Cerebellar nuclear complex (tissue), 1 donor: ENCODE results near the gene ZC3H4.
"Not testable (repeated sequence)": the region's sequence is repeated elsewhere in the genome, so short reads cannot be mapped to it uniquely, and the experiment has no call there.

Experiments used
- DNase-seq, 2 experiments: peaks; one replicate each; lab custom pipeline; 2025; lab: John Stamatoyannopoulos, UW

ZC3H4 gene

DNA sequence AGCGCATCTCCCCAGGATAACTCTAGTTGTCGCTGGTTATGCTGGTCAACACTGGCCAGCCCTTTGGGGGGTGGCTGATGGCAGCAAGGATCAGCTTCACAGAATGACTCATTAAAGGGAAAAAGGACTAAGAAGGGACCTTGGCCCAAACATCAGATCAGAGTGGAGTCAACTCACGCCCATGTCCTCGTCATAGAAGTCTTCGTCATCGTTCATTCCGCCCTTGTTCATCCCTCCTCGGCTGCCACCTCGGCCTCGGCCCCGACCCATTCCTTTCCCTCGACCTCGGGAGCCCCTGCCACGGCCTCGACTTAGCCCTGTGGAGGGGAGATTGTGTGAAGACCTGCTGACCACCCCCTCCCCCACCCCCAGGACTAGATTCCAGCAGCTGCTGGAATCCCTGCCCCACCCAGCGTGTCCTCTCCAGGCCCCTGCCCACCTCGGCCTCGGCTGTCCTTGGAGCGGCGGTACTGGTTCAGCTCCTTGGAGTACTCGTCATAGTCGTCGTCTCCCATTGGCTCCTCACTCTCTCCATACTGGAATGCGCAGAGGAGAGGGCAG lies 28.6 kb downstream of the ZC3H4 start:
- no peak for DNase-seq

DNA sequence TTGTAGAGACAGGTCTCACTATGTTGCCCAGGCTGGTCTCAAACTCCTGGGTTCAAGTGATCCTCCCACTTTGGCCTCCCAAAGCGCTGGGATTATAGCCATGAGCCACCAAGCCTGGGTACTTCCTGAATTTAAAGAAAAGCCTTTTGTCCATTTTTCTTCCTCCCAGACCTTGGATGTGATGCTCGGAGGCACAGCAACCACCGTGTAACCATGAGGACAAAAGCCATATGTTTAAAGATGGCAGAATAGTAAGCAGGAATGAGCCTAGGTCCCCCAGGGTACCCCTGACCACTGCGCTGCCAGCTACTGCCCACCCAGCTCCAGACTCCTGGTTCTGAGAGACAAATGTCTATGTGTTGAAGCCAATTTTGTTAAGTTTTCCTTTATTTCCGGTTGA lies 31.1 kb downstream of the ZC3H4 start:
- no peak for DNase-seq

DNA sequence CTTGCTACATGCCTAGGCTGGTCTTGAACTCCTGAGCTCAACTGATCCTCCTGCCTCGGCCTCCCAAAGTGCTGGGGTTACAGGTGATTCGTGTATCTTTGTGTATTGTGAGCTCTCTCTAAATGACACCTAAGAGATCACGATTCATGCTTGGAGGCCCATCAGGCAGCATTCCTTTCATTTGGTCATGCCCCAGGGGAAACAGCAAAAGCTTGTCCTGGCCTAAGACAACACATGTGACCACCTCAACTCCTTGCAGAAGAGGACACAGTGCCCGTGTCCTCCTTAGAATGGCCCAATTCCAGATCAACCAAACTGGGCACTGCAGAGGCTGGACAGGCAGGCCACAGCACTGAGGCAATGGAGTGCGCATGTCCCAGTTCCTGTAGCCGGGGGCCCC lies 32.5 kb downstream of the ZC3H4 start:
- no peak for DNase-seq

DNA sequence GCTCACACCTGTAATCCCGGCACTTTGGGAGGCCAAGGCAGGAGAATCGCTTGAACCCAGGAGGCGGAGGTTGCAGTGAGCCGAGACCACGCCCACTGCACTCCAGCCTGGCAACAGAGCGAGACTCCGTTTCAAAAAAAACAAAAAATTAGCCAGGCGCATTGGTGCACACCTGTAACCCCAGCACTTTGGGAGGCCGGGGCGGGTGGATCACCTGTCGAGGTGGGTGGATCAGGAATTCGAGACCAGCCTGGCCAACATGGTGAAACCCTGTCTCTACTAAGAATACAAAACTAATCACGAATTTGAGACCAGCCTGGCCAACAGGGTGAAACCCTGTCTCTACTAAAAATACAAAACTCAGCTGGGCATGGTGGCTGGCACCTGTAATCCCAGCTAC lies 35.2 kb downstream of the ZC3H4 start:
- not testable (repeated sequence) for DNase-seq

DNA sequence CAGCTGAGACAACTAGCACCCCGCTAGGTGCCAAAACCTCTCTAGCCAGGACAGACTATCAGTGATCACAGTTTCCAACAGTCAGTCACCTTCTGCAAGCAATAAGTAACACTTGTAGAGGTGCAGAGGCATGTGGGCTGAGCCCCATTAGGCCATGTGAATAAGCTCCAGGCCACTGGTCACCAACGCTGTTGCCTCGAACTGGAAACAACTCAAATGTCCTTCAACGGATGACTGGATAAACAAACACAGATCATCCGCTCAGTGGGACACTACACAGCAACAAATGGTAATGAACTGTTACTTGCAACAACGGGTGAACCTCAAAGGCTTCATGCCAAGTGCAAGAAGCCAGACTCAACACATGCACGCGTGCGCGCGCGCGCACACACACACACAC lies 37.6 kb downstream of the ZC3H4 start:
- no peak for DNase-seq

DNA sequence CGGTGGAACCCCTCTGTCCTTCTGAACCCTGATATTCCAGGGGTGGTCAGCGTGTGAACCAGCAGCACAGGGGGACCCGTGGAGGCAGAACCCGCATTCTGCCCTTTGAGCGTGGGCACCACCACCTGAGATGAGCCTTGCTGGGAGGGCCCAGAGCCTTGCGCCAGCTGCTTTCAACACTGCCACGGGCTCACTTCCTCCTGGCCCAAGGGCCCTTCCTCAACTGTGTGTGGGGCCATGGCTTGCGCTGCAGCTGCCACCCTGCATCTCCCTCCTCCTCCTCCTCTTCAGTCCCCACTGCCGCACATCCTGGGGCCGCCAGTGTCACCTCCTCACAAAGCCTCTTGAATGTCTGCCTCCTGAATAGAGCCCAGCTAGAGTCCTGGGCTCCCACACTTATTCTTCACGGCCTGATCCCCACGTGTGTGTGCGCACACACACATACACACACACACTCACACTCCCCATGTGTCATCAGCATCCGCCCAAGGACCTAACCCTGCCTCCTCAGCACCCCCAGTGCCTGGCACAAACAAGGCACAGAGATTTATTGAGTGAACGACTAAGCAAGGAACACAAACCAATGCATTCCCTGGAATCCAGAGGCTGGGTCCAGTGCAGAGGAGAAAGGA lies 38.3 kb downstream of the ZC3H4 start:
- no peak for DNase-seq

DNA sequence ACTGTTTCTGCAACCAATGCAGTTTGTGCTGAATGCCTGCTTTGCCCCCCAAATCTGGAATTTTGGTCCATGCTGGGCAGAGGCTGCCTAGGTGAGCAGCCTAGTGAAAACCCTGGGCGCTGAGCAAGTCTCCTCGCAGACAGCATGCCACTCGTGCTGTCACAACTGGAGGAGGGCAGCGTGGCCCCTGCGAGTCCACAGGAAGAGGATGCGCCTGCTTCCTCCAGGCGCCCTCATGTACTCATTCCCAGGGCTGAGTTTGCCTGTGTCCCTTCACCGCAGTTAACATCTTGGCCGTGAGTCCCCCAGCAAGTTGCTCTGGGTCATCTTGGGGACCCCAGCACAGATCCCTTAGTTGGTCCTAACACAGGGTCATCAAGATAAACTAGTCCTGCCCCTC lies 39.0 kb downstream of the ZC3H4 start:
- DNase-seq = no peak

DNA sequence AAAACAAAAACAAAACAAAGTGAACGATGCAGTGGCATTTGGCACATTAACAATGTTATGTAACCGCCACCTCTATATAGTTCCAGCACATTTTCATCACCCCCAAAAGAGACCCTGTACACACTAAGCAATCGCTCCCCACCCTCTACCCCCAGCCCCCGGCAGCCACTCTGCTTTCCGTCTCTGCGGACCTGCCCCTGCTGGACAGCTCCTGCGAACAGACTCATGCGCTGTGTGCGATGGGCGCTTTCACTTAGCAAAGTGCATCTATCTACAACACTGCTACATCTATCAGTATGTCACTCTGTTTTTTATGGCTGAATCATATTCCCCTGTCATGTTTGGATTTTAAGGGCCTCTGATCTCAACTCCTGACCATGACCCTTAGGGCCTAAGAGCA lies 40.0 kb downstream of the ZC3H4 start:
- DNase-seq = no peak

DNA sequence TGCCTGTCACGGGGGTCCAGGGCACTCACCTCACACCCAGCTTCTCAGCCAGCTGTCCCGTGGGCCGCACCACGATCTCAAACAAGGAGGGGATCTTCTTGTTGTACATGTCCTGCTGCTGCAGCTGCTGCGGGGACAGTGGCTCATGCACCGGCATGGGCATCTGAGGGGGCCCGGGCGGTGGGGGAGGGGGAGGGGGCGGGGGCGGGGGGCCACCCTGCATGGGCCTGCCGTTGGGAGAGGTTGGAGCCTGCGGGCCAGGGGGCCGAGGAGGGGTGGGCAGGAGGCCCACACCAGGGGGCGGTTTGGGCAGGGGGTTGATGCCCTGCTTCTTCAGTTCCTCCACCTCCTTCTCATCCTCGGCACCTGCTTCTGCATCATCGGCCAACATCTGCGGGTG lies 41.3 kb downstream of the ZC3H4 start:
- DNase-seq = no peak

DNA sequence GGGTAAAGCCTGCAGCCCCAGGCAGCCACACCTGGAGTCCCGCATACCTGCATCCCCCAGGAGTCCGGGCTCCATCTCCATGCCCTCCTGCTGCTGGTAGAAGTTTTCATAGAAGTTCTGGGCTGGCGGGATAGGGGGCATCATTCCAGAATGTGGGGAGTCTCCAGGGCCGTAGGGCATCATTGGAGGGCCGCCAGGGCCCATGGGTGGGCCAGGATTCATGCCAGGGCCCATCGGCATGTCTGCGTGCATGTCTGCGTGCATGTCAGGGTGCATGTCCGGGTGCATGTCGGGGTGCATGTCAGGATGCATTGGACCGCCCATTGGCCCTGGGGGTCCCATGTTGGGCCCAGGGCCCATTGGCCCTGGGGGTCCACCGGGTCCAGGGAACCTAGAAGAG lies 41.8 kb downstream of the ZC3H4 start:
- no peak for DNase-seq

DNA sequence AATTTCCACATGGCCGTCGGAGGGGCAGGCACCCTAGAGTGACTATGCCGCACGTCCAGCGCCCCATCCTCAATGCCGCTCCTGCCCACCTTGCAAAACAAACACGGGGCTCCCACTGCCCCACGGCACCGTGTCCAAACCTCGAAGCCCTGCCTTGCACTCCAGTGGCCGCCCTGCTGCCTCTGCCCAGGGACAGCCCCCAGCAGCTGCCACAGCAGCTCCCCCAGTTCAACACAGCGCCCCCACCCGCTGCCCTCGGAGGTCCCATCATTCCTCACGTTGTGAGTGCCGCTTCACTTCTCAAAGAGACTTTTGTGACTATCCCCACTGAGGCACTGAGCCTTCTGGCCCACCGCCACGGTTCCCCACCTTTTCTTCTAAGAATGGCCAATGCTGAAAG lies 42.8 kb downstream of the ZC3H4 start:
- no peak for DNase-seq

DNA sequence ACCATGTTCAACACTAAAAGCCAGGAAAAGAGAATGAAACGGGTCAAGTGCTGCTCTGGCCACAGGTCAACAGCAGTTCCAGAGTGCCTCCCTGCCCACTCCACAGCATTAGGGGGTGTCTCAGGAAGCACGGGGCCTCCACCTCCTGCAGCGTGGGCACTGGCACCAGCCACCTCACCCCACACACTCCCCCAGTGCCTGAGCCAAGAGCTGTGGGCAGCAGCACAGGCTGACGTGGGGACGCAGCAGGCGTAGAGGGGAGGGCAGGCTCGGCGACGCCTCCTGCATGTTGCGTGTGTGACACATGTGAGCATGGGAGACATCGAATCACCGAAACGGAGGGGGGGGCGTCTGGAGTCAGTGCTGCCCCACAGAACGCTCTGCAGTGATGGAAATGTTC lies 43.8 kb downstream of the ZC3H4 start:
- no peak for DNase-seq

DNA sequence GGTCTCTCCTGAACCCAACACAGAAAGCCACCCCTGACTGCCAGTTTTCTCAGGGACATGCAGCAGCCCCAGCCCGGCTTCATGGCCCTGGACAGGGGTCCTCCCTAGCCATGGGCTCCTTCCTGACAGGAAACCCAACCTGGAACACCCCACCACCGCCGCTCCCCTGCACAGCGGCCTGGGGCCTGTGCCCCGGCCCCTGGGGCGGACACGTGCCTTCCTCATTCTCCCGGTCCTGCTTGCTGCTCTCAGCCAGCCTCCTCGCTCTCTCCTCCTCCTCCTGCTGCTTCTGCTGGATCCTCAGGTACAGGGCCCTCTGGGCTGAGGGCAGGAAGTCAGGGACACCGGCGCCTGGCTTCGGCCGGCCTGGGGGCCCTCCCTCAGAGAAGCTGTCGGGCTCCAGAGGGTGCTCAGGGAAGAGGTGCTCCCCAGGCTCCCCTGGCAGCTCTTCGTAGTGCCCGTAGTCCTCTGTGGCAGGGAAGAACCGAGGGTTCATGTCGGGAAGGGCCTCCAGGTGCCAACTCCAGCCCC lies 44.6 kb downstream of the ZC3H4 start:
- DNase-seq = no peak

DNA sequence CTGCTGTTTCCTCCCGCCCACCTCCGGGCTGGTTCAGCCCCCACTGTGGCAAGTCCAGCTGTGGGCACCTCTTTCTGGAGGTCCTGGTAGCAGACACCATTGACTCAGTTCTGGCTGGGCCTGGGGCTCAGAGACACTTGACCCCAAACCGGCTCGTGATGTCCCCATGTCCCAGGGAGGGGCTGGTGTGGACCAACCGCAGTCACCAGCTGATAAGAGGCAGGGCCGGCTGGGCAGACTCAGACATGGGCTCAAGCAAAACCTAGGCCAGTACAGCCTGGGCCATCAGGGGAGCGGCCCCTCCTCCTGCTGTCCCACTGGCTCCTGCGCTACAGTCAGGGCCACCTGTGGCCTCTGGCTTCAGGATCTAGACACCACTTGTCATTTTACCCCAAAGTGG lies 45.3 kb downstream of the ZC3H4 start:
- no peak for DNase-seq

DNA sequence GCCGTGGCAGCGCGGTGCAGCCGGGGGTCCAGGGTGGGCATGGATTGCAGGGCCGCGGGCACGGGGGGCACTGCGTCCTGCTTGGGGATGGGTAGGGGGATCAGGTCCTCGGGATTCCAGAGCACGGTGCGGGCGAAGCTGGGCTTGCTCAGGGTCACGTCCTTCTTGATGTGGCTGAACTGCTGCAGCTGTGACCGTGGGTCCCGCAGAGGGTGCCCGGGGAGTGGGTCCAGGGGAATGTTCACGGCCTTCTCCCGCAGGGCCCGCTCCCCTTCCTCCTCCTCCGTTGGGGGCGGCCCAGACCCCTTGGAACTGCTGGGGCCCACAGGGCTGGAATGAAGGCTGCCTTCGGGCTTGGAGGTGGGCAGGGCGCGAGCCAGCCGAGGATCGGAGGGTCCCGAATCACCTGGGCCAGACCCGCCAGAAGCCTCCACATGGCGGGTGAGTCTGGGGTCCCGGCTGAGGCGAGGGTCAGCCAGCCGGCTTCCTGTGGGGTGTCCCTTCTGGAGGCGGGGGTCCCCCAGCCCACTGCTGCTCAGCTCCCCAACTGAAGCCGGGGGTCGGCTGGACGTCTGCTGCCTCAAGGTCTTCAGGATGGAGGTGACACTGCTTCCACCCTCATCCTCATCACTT lies 46.2 kb downstream of the ZC3H4 start:
- DNase-seq = no peak

DNA sequence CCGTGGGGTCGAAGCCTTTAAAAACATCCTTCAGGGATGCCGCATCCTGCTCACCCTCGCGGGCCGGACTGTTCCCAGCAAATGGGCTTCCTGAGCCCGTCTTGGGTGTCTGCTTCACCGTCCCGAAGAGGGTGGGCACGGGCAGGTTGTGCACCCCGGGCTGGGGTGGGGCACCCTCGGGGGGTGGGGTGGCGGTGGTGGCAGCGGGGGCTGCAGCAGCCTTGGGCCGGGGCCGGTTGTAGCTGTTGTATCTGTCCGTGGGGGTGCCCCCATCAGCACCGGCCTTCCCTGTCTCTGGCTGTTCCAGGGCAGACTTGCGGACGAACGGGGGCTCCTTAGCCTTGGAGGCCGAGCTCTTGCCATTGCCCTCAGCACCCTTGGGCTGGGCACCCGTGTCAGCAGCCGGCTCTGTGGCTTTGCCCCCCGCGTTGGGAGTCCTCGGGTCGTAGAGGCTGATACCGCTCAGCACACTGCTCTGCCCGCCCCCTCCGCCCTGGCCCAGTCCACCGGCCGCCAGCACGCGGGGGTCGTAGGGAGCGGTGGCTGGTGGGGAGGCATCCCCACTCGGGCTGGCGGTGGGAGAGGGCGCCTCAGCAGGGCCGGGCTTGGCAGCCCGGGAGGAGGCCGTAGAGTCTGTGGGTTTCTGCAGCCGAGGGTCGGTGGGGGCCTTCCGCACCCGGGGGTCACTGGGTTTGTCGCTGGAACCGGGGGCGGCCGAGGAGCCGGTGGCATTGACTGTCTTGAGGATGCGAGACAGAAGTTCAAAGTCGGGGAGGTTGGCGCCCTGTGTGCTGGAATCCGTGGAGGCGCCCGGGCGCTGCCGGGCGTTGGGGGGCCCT lies 47.0 kb downstream of the ZC3H4 start:
- no peak for DNase-seq

DNA sequence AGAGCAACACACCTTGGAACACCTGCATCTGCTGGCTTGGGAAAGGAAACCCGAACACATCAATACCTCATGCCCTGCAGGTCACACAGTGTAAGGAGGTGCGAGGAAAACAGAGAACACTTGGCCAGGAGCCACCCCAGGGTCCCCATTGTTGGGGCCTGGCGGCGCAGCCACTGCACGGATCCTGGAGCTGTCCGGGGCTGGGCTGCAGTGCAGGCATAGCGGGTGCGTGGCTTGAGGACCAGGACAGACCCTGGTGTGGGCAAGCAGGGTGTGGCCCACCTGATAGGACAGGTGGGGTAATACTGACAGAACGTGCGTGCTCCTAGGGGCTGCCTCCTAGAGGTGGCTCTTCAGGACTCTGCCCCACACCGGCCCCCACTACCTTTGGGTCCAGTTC lies 48.3 kb downstream of the ZC3H4 start:
- no peak for DNase-seq

DNA sequence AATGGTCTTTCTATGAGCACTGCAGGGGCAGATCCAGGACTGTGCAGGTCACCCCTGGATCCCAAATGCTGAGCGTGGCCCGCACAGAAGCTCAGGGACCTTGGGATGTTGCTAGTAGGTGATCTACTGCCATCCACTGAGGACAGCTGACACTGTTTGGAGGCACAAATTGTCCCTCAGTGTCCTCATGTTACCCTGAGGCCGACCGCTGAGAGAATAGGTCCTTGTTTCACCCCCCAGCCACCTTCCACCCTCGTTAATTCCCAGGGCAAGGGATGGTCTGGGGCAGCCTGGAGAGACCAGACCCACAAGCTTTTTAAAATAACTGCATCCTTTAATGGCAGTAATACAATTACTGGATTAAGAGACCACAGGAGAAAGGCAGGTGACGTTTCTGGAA lies 49.7 kb downstream of the ZC3H4 start:
- DNase-seq = no peak

DNA sequence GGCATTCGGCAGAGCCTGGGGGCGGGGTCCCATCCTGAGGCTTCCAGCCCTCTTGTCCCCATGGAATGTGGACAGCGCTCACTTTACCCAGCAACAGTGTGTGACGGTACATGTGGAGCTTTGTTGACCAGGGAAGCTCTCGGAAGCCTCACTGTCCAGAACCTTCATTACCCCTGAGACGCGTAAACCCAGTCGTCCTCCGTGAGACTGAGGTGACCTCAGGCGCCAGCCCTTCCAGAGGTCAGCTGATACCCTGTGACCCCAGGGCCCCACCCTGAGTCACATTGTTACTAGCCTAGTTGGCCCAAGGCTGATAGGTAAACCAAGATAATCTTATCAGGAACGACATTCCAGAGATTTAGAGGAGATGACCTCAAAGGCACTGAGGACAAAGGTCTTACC lies 55.0 kb downstream of the ZC3H4 start:
- no peak for DNase-seq

DNA sequence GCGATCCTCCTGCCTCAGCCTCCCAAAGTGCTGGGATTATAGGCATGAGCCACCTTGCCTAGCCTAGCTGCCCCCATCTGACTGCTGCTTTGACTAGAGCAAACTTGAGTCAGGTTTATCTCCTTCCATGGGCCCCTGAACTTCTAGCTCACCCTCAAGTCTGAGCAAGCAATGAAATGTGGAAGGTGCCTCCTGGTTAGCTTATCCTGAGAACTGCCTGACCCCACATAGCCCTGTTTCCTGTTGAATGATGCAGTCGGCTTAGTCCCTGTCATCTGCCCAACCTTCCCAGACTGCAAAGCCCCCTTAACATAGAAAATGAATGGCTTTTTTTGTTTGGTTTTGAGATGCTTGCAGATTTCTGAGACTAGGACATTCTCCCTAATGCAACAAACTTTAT lies 56.2 kb downstream of the ZC3H4 start:
- no peak for DNase-seq

DNA sequence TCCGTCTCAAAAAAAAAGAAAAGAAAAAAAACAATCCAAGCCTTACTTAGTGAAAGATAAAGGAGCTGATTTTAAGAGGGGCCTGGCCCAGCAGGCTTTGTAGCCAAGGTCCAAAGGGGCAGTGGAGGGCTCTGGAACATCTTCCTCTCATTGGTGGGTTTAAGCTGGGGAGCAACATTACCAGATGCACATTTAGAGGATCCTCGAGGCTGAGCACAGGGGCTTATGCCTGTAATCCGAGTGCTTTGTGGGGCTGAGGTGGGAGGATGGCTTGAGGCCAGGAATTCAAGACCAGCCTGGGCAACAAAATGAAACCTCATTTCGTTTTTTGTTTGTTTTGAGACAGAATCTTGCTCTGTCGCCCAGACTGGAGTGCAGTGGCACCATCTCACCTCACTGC lies 57.2 kb downstream of the ZC3H4 start:
- no peak for DNase-seq

DNA sequence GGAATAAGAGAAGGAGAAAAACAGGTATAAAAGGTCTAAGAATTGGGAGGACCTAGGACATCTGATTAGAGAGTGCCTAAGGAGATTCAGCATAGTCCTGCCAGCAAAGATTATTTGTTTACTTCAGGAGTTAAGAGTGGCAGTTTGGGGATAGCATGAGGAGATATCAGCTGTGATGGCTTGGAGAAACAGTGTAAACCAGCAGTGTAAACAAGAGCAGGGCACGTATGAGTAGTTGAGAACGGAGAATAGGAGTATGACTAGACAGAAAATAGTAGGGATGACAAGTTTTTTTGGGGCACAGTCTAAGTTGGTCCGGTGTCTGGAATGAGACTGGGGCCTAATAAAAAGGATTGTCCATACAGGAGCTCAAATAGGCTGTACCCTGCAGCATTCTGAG lies 63.0 kb downstream of the ZC3H4 start:
- not testable (repeated sequence) for DNase-seq

DNA sequence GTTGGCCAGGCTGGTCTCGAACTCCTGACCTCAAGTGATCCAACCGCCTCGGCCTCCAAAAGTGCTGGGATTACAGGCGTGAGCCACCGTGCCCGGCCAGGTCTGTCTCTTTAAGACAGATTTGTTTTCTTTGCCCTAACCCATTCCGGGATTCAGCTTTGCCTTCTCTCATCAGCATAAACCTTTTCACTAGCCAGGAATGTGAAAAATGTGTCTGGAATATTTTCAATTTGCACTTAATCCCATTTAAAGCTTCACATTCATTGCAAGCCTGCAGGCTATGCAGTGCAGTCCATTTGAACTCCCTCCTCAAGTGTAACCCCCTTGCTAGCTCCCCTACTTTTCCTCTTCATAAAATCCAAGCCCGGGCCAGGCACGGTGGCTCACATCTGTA lies 64.3 kb downstream of the ZC3H4 start:
- DNase-seq = no peak
